Heart right ventricle (tissue), 16 donors: ENCODE data around the gene DAB2IP. TPM values are rescaled to one million over a fixed set of nuclear protein-coding genes. Genes with fewer than 3 reads are reported as not detected.

Source experiments
- ATAC-seq, 8 donors: fragments of 200-7000 bp; cut with Tn5 transposase; one replicate each; pipeline ENCODE4 v1.9.1; 2020; ENCODE audit warnings: mild to moderate bottlenecking in 8 of 8, moderate library complexity in 8 of 8, moderate number of reproducible peaks in 1 of 8
- DNase-seq, 2 donors: peaks; one replicate each; pipeline ENCODE4 v3.0.0-alpha.2; 2020
- H3K27ac ChIP-seq, 10 donors: fragments of 200-600 bp; sonication (generic) in 2 of 10; one replicate each; pipeline versions ENCODE4 v1.5.0 to v1.8.0; 2020 to 2022; ENCODE audit warnings: mild to moderate bottlenecking in 3 of 10
- H3K27me3 ChIP-seq, 7 donors: fragments of 200-600 bp; one replicate each; pipeline ENCODE4 v1.8.0; 2021 to 2022; ENCODE audit warnings: mild to moderate bottlenecking in 2 of 7
- H3K36me3 ChIP-seq, 9 donors: fragments of 200-600 bp; sonication (generic) in 1 of 9; one replicate each; pipeline versions ENCODE4 v1.5.0 to v1.8.0; 2020 to 2022; ENCODE audit warnings: mild to moderate bottlenecking in 2 of 9
- H3K4me1 ChIP-seq, 9 donors: fragments of 200-600 bp; sonication (generic) in 1 of 9; one replicate each; pipeline versions ENCODE4 v1.5.0 to v1.8.0; 2020 to 2022; ENCODE audit warnings: mild to moderate bottlenecking in 4 of 9
- H3K4me3 ChIP-seq, 10 donors: fragments of 200-600 bp; sonication (generic) in 2 of 10; one replicate each; pipeline versions ENCODE4 v1.5.0 to v1.8.0; 2020 to 2022; ENCODE audit warnings: mild to moderate bottlenecking in 7 of 10, moderate library complexity in 2 of 10
- H3K9me3 ChIP-seq, 11 donors: fragments of 200-600 bp in 10 of 11; sonication (generic) in 2 of 11; one replicate each; pipeline versions ENCODE4 v1.5.0 to v1.8.0; 2013 to 2022; ENCODE audit warnings: mild to moderate bottlenecking in 2 of 11, control low read depth in 1 of 11, moderate library complexity in 1 of 11
- WGBS, 2 donors: extraction: QIAGEN DNeasy Blood & Tissue Kit; methylation state at CpG; one replicate each; pipeline ENCODE4 v1.1.7; 2013; ENCODE audit warnings: inconsistent platforms in 1 of 2; 5-methylcytosine and 5-hydroxymethylcytosine counted together
- intact Hi-C, 10 donors: fragments of 100-400 bp; cut with DNase I; formaldehyde crosslinking; loops; one replicate each; pipeline versions ENCODE4 v1.11.1 to v1.14.2; 2022
- polyA plus RNA-seq, 2 donors: library from polyadenylated mRNA; stranded (reverse); fragments of 200-250 nt; gene quantifications; one replicate each; pipeline ENCODE4 v1.2.3, GENCODE V29; 2013
- total RNA-seq, 10 donors: library from RNA; stranded (reverse); fragmentation: NEBNext Ultra II Directional in 3 of 10; extraction: Animal tissue kit (Norgen Biotek cat#: 25700) in 3 of 10; gene quantifications; one replicate each; pipeline versions ENCODE4 v1.2.1 to v1.2.4, GENCODE V29; 2021 to 2023
- TF ChIP-seq, protein P1 (sequence below), 9 donors: fragments of 200-600 bp; sonication (generic) in 2 of 9; IDR thresholded peaks; one replicate each; pipeline versions ENCODE4 v1.5.0 to v1.8.0; 2021 to 2022; ENCODE audit warnings: antibody characterized with exemption in 9 of 9, mild to moderate bottlenecking in 5 of 9, moderate library complexity in 1 of 9
- donor health status: Arrhythmogenic right ventricular cardiomyopathy.
- donor health status: ischemic (EF 13 %, LVEDD 7.1; RV severe dilation, severe dysfunction).
- donor health status: healthy with polysubstance abuse.
- donor health status: DM: no; HTN: yes; CAD: no.
- donor health status: DM: no; HTN: no; CAD: no.
- donor health status: ischemic (EF 25% LVEDD 6.9; RV normal size, moderate dysfunction).
- donor health status: ischemic (EF 25% LVEDD 5.7; RV mildly dilated, moderate dysfunction).
- donor health status: healthy.
- donor health status: DM: yes; HTN: yes; CAD: no.
- donor health status: Ischemic cardiomyopathy.
- donor health status: ischemic (EF 35%, LVEDD 5.7; RV mildly dilated, moderate dysfunction).
- donor health status: nonischemic (EF 11% LVEDD 7.7; RV severe dilation, severe dysfunction).
- donor health status: DM: yes; HTN: yes; CAD: no.
- donor health status: PGD.
- donor health status: ischemic (EF 29% LVEDD 5.4; RV normal size, mild dysfunction).
- donor health status: nonischemic (EF 23%, LVEDD 6.1; RV moderate dilation, normal function).

Gene DAB2IP
- total and polyA plus RNA-seq, 12 donors = 18.1 to 71.1 (median 52.8) TPM

GRCh38 chr9:121753802-121754654, 102.6 kb downstream of the DAB2IP start:
- Histone ChIP-seq H3K9me3 (no peaks in the 10 kb centered on the region), H3K4me1 (peaks cover 53 to 94% (median 85%) of the 10 kb centered on the region in 9 donors), H3K4me3 (no peak overlapping the region), H3K27ac (peak overlapping the region in 8 of 10 donors; percentile 1 to 98 (median 50)), H3K27me3 (no peaks in the 10 kb centered on the region), H3K36me3 (peaks cover 0 to 26% (median 3%) of the 10 kb centered on the region in 9 donors)
- 66 to 67% methylated on average over 12 of the region's 12 CpGs for WGBS, 2 donors
- intact Hi-C loops = loop anchor here in 1 of 10 donors (5.0 kb wide), 1 partner anchor 103 kb away; no protein-coding TSS in a partner anchor
- peak in 6 of 8 donors; percentile 4 to 62 (median 30) for ATAC-seq
- no peak for DNase-seq
- TF ChIP-seq, protein P1, sequence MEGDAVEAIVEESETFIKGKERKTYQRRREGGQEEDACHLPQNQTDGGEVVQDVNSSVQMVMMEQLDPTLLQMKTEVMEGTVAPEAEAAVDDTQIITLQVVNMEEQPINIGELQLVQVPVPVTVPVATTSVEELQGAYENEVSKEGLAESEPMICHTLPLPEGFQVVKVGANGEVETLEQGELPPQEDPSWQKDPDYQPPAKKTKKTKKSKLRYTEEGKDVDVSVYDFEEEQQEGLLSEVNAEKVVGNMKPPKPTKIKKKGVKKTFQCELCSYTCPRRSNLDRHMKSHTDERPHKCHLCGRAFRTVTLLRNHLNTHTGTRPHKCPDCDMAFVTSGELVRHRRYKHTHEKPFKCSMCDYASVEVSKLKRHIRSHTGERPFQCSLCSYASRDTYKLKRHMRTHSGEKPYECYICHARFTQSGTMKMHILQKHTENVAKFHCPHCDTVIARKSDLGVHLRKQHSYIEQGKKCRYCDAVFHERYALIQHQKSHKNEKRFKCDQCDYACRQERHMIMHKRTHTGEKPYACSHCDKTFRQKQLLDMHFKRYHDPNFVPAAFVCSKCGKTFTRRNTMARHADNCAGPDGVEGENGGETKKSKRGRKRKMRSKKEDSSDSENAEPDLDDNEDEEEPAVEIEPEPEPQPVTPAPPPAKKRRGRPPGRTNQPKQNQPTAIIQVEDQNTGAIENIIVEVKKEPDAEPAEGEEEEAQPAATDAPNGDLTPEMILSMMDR (IDR thresholded peaks at IDR 0.05) = no peak

DNA sequence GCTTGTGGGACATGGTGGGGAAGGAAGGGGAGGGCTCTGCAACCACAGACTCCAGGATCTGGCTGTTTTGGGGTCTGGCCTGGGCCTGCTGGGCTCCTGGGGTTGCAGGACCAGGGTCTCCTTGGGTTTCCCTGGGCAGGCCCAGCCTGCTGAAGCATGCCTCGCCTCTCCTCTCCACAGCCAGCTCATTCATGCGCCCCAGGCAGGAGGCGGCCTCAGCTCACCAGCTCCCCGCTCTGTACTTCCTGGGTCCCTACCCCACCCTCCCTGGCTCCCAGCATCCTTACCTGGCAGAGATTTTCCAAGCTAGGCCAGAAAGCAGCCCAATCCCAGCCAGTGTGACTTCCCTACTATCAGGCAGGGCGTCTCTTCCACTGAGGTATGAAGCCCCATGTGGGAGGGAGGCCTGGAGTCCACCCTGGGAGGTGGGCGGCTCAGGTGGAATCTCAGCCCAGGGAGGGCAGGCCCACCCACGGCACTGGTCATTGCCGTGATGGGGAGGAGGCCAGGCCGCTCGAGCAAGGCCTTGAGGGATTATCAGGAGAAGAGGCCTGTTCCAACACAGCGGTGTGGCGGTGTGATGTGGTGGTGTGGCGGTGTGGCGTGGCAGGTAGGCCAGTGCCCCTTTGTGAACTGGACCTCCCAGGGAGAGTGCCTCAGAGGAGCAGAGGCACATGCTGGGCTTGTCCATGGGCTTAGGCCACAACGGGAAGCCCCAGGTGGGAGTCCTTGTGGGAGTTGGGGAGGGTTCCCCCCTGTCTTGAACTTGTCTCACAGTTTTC, 103.4 kb downstream of the DAB2IP start:
- no peaks in the 10 kb centered on the region for H3K27me3 ChIP-seq
- no peaks in the 10 kb centered on the region for H3K9me3 ChIP-seq
- TF ChIP-seq, protein P1 (IDR thresholded peaks at IDR 0.05) = no peak
- no peak overlapping the region for H3K4me3 ChIP-seq
- intact Hi-C loops = loop anchor here in 1 of 10 donors (5.0 kb wide), 1 partner anchor 102 kb away; no protein-coding TSS in a partner anchor
- DNase-seq (no peak), ATAC-seq (no peak)
- WGBS, 2 donors = 85 to 89% methylated on average over 15 of the region's 15 CpGs
- H3K36me3 ChIP-seq = peaks cover 0 to 34% (median 9%) of the 10 kb centered on the region in 9 donors
- peaks cover 46 to 86% (median 76%) of the 10 kb centered on the region in 9 donors for H3K4me1 ChIP-seq
- H3K27ac ChIP-seq = peak overlapping the region in 5 of 10 donors; percentile 24 to 98 (median 50)

- H3K4me3 ChIP-seq = no peak overlapping the region
- DNase-seq (no peak), ATAC-seq (no peak)
- peaks cover 0 to 41% (median 16%) of the 10 kb centered on the region in 9 donors for H3K36me3 ChIP-seq
- intact Hi-C loops = no loop called here
- peak overlapping the region in 1 of 10 donors; percentile 22 for H3K27ac ChIP-seq
- no peaks in the 10 kb centered on the region for H3K27me3 ChIP-seq
- TF ChIP-seq, protein P1 (IDR thresholded peaks at IDR 0.05) = no peak
- H3K9me3 ChIP-seq = no peaks in the 10 kb centered on the region
- WGBS, 2 donors = 93 to 94% methylated on average over 7 of the region's 7 CpGs
- H3K4me1 ChIP-seq = peaks cover 39 to 78% (median 69%) of the 10 kb centered on the region in 9 donors
Measured at GRCh38 chr9:121755581-121755980, 104.1 kb downstream of the DAB2IP start.
